Measurements from ENCODE around the gene SEC24C.

The SEC24C gene

DNA sequence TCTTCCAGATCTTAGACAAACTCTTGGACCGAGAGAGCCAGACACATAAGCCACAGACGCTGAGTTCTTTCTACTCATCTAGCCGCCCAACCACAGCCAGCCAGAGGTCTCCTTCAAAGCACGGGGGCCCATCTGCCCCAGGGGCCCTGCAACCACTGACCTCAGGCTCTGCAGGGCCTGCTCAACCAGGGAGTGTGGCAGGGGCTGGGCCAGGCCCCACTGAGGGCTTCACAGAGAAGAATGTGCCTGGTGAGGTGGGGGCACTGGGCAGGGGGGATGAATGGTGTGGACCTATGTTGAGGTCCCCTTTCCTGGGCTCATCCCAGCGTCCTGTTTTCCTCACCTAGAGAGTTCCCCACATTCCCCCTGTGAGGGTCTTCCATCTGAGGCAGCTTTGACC lies 52.6 kb downstream of the SEC24C start:
- DNase-seq = no peak

DNA sequence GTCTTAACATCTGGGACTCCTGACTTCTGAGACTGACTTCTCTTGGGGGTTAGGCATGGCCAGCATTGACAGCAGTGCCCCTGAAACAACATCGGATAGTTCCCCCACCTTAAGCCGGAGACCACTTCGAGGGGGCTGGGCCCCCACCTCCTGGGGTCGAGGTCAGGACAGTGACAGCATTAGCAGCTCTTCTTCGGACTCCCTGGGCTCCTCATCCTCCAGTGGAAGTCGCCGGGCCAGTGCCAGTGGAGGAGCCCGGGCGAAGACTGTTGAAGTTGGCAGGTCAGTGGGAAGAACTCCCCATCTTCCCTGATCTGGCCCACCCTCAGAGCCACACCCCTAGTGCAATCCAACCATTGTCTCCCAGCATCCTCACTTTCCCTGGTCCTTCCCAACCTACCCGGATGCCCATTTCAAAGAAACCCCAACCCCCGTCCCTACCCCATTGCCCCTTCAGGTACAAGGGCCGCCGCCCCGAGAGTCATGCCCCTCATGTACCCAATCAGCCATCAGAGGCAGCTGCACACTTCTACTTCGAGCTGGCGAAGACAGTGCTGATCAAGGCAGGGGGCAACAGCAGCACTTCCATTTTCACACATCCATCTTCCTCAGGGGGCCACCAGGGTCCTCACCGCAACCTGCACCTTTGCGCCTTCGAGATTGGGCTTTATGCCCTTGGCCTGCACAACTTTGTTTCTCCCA lies 53.3 kb downstream of the SEC24C start:
- DNase-seq = no peak

DNA sequence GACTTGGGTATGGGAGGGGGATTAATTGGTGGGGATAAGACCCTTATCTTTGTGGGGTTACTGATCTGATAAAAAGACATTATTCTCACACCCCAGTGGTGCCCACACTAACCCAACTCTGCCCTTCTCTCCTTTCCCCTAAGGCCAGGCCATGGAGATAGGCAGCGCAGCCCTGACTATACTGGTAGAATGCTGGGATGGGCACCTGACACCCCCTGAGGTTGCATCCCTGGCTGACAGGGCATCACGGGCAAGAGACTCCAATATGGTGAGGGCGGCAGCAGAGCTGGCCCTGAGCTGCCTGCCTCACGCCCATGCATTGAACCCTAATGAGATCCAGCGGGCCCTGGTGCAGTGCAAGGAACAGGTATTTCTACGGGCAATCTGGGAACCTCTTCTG lies 53.9 kb downstream of the SEC24C start:
- no peak for DNase-seq

DNA sequence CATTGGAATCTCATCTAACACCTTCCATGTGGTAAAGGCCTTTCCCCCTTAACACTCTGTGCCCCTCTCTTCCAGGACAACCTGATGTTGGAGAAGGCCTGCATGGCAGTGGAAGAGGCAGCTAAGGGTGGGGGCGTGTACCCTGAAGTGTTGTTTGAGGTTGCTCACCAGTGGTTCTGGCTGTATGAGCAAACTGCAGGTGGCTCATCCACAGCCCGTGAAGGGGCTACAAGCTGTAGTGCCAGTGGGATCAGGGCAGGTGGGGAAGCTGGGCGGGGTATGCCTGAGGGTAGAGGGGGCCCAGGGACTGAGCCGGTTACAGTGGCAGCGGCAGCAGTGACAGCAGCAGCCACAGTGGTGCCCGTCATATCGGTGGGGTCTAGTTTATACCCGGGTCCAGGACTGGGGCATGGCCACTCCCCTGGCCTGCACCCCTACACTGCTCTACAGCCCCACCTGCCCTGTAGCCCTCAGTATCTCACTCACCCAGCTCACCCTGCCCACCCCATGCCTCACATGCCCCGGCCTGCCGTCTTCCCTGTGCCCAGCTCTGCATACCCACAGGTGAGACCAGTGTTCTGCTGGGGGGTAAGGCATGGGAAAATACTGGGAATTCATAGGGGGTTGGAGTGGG lies 54.9 kb downstream of the SEC24C start:
- DNase-seq = no peak

DNA sequence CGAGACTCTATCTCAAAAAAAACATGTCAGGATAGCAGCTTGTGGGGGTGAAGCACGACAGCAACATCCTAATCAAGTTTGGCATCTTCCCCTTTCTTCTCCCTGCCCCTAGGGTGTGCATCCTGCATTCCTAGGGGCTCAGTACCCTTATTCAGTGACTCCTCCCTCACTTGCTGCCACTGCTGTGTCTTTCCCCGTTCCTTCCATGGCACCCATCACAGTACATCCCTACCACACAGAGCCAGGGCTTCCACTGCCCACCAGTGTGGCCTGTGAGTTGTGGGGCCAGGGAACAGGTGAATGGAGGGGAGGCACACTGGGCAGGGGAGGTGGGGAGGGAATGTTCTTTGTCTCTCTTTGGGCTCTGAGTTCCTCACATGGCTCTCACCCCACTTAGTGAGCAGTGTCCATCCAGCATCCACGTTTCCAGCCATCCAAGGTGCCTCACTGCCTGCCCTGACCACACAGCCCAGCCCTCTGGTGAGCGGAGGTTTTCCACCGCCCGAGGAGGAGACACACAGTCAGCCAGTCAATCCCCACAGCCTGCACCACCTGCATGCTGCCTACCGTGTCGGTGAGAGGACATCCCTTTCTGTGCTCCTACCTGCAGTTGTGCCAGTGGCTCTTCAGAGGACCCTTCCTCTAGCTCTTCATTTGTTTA lies 55.9 kb downstream of the SEC24C start:
- no peak for DNase-seq

- no peak for DNase-seq
These were observed 56.5 kb downstream of the SEC24C start for GRCh38 chr10:73800560-73801252.

DNA sequence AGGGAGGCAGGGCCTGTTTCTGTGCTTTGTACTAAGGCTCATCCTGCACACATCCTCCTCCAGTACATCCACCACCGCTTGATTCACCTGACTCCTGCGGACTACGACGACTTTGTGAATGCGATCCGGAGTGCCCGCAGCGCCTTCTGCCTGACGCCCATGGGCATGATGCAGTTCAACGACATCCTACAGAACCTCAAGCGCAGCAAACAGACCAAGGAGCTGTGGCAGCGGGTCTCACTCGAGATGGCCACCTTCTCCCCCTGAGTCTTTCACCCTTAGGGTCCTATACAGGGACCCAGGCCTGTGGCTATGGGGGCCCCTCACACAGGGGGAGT lies 57.0 kb downstream of the SEC24C start:
- no peak for DNase-seq

DNA sequence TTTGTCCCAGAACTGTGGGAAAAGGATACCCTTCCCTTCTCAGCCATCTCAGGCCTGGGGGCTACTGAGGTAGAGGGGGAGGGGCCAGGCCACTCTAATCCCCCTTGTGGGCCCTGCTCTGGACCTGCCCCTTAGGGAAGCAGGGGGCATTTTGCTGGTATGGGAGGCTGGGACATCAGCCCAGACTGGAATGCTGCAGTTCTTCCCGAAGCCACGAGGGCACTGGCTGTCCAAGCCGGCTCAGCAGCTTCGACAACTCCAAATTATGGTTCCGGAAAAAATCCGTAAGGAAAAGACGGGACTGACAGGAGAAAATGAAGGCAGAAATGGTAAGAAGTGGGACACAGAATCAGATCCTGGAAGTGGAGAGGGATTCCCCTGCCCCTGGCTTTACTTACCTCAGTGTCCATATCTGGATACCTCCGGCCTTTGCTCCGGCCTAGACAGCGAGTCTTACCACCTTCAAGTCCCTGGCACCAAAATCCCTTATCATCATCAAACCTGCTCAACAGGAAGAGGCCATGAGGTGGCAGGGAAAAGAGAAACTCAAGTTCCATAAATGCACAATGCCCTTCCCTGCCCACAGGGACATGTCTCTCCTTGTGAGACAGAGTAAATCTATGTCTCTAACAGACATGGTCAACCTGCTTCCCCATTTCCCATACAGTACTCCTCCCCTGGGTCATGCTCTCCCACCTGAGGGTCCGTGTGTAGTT lies 58.3 kb downstream of the SEC24C start:
- no peak for DNase-seq

GRCh38 chr10:73803680-73804286 lies 59.6 kb downstream of the SEC24C start:
- DNase-seq = no peak

- DNase-seq = no peak
These were observed 62.2 kb downstream of the SEC24C start for GRCh38 chr10:73806176-73806950.

DNA sequence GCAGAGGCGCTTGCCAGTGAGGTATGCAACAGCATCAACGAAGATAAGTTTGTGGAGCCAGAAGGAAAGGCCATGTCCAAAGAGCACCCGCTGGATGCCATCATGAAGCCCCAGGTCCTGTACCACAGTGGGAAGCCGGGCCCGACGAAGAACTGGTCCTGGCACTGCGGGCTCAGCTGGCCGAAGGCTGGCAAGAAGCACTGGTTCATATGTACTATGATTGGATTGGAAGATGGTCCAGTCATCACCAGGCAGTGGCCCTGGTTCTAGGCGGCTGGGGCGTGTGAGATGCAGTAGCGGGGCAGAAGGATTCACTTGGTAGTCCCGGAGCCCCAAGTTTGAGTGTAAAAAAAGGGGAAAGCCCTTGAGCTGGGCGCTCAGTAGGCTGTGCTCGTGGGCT lies 63.3 kb downstream of the SEC24C start:
- DNase-seq = no peak

DNA sequence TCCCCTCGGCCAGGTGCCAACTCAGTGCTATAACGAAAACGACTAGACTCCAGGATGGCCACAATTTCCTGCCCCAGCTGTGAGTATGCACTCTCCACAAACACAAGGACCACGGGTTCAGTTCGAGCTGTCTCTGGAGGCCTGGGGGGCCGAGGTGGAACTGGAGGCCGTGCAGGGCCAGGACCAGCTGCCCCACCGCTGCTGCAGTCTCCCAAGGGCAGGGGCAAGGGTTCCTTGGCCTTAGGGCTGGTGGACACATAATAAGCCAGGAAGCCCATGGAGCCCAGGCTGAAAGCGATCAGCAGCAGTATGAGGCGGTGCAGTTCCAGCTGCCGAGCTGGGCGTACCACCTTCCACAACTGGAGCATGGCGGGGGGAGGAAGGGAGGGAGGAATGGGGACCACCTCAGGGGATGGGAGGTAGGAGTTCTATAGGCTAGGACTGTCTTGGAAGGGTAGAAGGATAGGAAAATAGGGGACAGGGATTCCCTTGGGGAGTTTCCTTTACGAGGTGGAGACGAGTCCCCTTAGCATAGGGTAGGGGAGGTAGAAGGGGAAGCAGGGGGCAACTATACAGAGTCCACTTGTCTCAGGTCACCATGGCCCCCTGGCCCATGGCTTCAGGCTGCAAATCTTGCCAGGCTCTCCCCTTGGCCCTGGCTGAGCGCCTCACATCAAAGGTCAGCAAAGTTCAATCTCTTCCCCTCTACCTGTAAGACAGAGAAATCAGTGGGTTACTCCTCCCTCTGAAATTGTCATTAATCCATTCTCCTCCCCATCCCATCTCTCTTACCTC lies 64.0 kb downstream of the SEC24C start:
- no peak for DNase-seq

DNA sequence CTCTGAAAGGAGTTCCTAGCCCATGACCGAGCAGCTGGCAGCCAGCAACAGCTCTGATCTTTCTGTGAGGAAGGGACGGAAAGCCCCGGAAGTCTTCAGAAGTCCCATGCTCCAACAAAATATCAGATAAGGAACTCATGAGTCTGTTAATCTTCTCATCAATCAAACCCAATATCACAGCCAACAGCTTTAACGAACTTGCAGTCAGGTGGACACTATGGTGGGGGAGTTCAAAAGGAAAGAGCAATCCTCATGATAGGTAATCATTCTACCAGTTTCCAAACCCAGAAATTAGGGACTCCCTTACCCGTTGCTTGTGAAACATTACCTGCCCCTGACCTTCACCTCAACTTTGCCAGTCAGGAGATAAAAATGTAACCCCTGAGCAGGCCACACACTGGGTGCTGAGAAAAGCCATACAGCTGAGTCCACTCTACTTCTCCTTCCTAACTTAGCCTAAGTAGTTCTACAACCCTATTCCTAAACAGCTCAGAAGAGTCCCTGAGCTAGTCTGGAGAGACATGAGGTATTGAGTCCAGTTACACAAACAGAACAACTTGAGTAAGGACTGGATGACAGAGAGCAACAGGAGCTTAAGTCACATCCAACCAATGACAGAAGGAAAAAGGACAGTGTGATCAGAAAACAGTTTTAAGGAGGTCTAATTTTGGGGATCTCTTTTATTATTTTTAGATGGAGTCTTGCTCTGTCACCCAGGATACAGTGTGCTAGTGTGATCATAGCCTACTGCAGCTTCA lies 65.1 kb downstream of the SEC24C start:
- no peak for DNase-seq

- DNase-seq = no peak
These were observed 66.2 kb downstream of the SEC24C start for GRCh38 chr10:73810358-73810734.

DNA sequence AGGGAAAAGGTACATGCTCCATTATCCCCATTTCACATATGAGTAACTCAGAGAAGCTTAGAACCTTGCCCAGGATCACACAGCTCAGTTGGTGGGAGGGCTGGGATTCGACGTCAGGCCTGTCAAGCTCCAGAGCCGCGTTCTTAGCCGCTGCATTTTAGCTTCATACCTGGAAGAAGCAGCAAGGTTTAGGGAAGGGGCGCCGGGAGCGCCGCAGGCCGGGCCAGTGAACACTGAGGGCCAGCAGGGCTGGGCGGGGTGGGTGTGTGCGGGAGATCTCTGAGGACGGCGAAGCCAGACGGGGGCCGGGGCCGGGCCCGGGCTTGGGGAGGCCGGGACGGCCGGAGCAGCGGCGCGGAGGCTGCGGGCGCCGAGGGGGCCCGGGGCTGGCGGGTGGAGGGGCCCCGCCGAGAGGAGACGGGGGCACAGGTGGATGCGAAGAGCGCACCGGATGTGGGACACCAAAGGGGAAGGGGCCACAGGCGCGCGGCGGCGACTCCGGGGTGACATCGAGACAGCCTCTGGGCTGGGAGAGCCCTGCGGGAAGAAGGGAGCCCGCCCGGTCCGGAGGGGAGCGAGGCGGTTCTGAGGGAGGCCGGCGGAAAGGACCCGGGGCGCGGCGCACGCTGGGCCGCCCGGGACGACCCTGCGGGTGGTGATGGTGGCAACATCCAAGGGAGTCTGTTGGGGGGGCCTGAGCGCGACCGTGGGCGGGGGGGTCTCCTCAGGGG lies 66.7 kb downstream of the SEC24C start:
- DNase-seq = no peak

DNA sequence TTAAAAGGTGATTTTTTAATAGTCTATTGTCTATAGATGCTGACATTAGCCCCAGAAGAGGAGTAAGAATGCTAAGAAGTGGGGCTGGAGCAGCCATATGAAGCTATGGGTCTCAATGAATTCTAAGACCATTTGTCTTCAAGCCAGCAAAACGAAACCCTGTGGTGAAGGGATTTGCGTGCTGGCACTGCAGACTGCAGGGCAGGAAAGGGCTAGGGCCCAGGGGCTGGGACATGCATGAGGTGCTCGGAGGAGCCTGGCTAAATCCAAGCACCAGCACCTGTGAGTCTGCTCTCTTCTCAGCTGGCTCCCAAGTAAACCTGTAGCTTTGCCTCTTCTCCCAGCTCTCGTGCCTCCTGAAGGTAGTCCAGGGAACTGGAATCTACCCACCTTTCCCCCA lies 68.5 kb downstream of the SEC24C start:
- DNase-seq = no peak

GRCh38 chr10:73813333-73813732 lies 69.2 kb downstream of the SEC24C start:
- no peak for DNase-seq

DNA sequence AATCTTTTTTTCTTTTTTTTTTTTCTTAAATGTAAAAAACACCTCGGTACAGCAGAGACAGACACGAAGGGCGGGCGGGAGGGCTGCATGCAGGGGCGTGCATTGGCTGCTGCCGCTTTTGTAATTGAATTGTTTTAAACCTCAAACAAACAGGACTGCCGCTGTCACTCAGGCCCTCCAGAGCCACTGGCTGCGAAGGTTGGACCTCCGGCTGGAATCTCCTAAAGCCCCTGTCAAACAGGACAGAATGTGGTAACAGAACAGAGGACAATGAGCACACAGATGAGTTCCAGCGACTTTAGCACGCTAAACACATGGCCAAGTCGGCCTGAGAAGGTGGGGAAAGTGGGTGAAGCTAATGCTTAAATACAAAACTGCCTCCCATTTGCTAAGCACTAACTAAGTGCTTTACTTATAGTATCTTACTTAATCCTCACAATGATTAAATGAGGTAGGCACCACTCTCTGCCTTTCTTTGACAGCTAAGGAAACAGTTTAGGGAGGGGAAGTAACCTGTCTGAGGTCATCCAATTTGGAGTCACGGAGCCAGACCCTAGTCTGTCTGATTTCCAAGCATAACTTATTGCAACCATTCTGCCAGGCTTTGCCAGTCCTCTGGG lies 70.2 kb downstream of the SEC24C start:
- DNase-seq = no peak
